Glutamatergic neuron (in vitro differentiated cells): ENCODE results near the gene ZBTB43. TPM values are rescaled to one million over a fixed set of nuclear protein-coding genes. Genes with fewer than 3 reads are reported as not detected.

Source experiments
- DNase-seq: peaks from one replicate; pipeline ENCODE4 v3.0.0; 2022
- H3K27ac Mint-ChIP-seq: one replicate; pipeline ENCODE4 v1.8.0; 2020; ENCODE audit warnings: mild to moderate bottlenecking, mixed read lengths, inconsistent platforms; ENCODE audit not compliant: unreplicated experiment
- H3K27me3 Mint-ChIP-seq: one replicate; pipeline ENCODE4 v1.8.0; 2020; ENCODE audit warnings: mild to moderate bottlenecking, moderate library complexity, mixed read lengths, inconsistent platforms; ENCODE audit not compliant: unreplicated experiment
- H3K36me3 Mint-ChIP-seq: one replicate; pipeline ENCODE4 v1.8.0; 2020; ENCODE audit warnings: mild to moderate bottlenecking, mixed read lengths, inconsistent platforms; ENCODE audit not compliant: unreplicated experiment
- H3K4me1 Mint-ChIP-seq: one replicate; pipeline ENCODE4 v1.8.0; 2020; ENCODE audit warnings: mild to moderate bottlenecking, low read depth, mixed read lengths, inconsistent platforms; ENCODE audit not compliant: unreplicated experiment
- H3K4me3 Mint-ChIP-seq: one replicate; pipeline ENCODE4 v1.8.0; 2020; ENCODE audit warnings: mild to moderate bottlenecking, mixed read lengths, inconsistent platforms; ENCODE audit not compliant: unreplicated experiment
- H3K9me3 Mint-ChIP-seq: one replicate; pipeline ENCODE4 v1.8.0; 2020; ENCODE audit warnings: mild to moderate bottlenecking, moderate library complexity, mixed read lengths, inconsistent platforms; ENCODE audit not compliant: unreplicated experiment
- total RNA-seq: library from RNA; stranded (reverse); fragmentation: NEBNext Ultra II Directional; extraction: Animal tissue kit (Norgen Biotek cat#: 25700); gene quantifications from one replicate; pipeline ENCODE4 v1.2.1, GENCODE V29; 2021; ENCODE audit not compliant: unreplicated experiment
- TF ChIP-seq, protein P1 (sequence below): fragments of 200-600 bp; sonication (generic); IDR thresholded peaks from one replicate; pipeline ENCODE4 v1.5.0; 2021; ENCODE audit not compliant: partially characterized antibody, unreplicated experiment

Gene ZBTB43
- total RNA-seq, 1 donor from 2014 or later = 16.8 TPM

- peaks cover 9% of the 10 kb centered on the region for H3K36me3 Mint-ChIP-seq
- no peaks in the 10 kb centered on the region for H3K9me3 Mint-ChIP-seq
These were observed 24.2 kb downstream of the ZBTB43 start for GRCh38 chr9:126829035-126829434.

GRCh38 chr9:126830827-126831226, 26.0 kb downstream of the ZBTB43 start:
- peaks cover 10% of the 10 kb centered on the region for H3K36me3 Mint-ChIP-seq
- H3K27me3 Mint-ChIP-seq = no peaks in the 10 kb centered on the region
- H3K9me3 Mint-ChIP-seq = no peaks in the 10 kb centered on the region
- H3K4me1 Mint-ChIP-seq = peaks cover 5% of the 10 kb centered on the region
- no peak for DNase-seq
- TF ChIP-seq, protein P1, sequence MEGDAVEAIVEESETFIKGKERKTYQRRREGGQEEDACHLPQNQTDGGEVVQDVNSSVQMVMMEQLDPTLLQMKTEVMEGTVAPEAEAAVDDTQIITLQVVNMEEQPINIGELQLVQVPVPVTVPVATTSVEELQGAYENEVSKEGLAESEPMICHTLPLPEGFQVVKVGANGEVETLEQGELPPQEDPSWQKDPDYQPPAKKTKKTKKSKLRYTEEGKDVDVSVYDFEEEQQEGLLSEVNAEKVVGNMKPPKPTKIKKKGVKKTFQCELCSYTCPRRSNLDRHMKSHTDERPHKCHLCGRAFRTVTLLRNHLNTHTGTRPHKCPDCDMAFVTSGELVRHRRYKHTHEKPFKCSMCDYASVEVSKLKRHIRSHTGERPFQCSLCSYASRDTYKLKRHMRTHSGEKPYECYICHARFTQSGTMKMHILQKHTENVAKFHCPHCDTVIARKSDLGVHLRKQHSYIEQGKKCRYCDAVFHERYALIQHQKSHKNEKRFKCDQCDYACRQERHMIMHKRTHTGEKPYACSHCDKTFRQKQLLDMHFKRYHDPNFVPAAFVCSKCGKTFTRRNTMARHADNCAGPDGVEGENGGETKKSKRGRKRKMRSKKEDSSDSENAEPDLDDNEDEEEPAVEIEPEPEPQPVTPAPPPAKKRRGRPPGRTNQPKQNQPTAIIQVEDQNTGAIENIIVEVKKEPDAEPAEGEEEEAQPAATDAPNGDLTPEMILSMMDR = no peak
- no peak overlapping the region for H3K4me3 Mint-ChIP-seq
- H3K27ac Mint-ChIP-seq = no peak overlapping the region

More at GRCh38 chr9:126829035-126829434, 24.2 kb downstream of the ZBTB43 start:
- DNase-seq = no peak
- no peak overlapping the region for H3K27ac Mint-ChIP-seq
- H3K27me3 Mint-ChIP-seq = no peaks in the 10 kb centered on the region
- TF ChIP-seq, protein P1 = no peak
- H3K4me1 Mint-ChIP-seq = peaks cover 5% of the 10 kb centered on the region
- no peak overlapping the region for H3K4me3 Mint-ChIP-seq

- H3K4me3 Mint-ChIP-seq = no peak overlapping the region
- peaks cover 14% of the 10 kb centered on the region for H3K36me3 Mint-ChIP-seq
- H3K4me1 Mint-ChIP-seq = no peaks in the 10 kb centered on the region
- H3K27me3 Mint-ChIP-seq = no peaks in the 10 kb centered on the region
- no peak overlapping the region for H3K27ac Mint-ChIP-seq
- TF ChIP-seq, protein P1 = no peak
- no peaks in the 10 kb centered on the region for H3K9me3 Mint-ChIP-seq
- no peak for DNase-seq
These were observed 27.6 kb downstream of the ZBTB43 start for GRCh38 chr9:126832440-126832839.

GRCh38 chr9:126833020-126833419, 28.2 kb downstream of the ZBTB43 start:
- DNase-seq = no peak
- Mint-ChIP-seq H3K4me3 (no peak overlapping the region), H3K27ac (no peak overlapping the region), H3K4me1 (no peaks in the 10 kb centered on the region), H3K9me3 (peaks cover 1% of the 10 kb centered on the region), H3K36me3 (peaks cover 14% of the 10 kb centered on the region), H3K27me3 (no peaks in the 10 kb centered on the region)
- TF ChIP-seq, protein P1 = no peak

DNA sequence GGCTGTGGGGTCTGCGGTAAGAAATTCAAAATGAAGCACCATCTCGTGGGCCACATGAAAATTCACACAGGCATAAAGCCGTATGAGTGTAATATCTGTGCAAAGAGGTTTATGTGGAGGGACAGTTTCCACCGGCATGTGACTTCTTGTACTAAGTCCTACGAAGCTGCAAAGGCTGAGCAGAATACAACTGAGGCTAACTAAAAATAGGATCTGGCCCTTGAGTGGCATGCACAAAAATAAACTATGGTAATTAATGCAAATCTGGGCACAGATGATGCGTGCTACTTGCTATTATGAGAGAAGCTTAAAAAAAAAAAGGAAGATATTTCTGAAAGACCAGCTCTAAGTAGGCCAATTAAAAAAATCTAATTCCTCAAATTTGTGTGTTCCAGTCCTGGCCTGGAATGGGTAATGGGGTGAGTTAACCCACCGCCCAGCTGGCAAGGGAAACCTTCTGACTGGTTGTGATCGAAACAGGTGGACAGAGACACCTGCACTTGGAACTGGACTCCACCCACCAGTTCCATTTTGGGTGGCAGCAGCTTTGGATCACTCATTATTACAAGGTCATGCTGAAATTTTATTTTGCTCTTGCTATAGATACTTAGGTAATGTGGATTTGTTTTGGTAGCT, 29.0 kb downstream of the ZBTB43 start:
- H3K36me3 Mint-ChIP-seq = peaks cover 14% of the 10 kb centered on the region
- H3K9me3 Mint-ChIP-seq = peaks cover 1% of the 10 kb centered on the region
- H3K4me3 Mint-ChIP-seq = no peak overlapping the region
- no peaks in the 10 kb centered on the region for H3K27me3 Mint-ChIP-seq
- DNase-seq = no peak
- TF ChIP-seq, protein P1 = no peak
- no peaks in the 10 kb centered on the region for H3K4me1 Mint-ChIP-seq
- H3K27ac Mint-ChIP-seq = no peak overlapping the region
